HG02571 (cell line): ENCODE results near the gene DAZAP1.
A peak's percentile ranks its signal among the peaks of the same experiment; 100 is the strongest.

Experiments used
- ATAC-seq: cut with Tn5 transposase; IDR thresholded peaks from one replicate; pipeline ENCODE4 v1.9.1; 2021; ENCODE audit warnings: mild to moderate bottlenecking, moderate library complexity; ENCODE audit not compliant: unreplicated experiment

Gene DAZAP1

GRCh38 chr19:1407528-1408299 lies at the start of gene DAZAP1:
Gene DAZAP1 (plus strand): TSS chr19:1407586. CDS start chr19:1407774, 188 bp downstream.
- ATAC-seq = peak; percentile 22

- no peak for ATAC-seq
Measured at GRCh38 chr19:1360126-1360817, 47.1 kb upstream of the DAZAP1 start.

- ATAC-seq = no peak
Measured at GRCh38 chr19:1360818-1361461, 46.4 kb upstream of the DAZAP1 start.

GRCh38 chr19:1361601-1362386 lies 45.6 kb upstream of the DAZAP1 start:
- no peak for ATAC-seq

- ATAC-seq = no peak
Measured at GRCh38 chr19:1362387-1363257, 44.8 kb upstream of the DAZAP1 start.

- no peak for ATAC-seq
Measured at GRCh38 chr19:1363599-1363998, 43.8 kb upstream of the DAZAP1 start.

- ATAC-seq = no peak
Measured at GRCh38 chr19:1364070-1364704, 43.2 kb upstream of the DAZAP1 start.

GRCh38 chr19:1365319-1366269 lies 41.8 kb upstream of the DAZAP1 start:
- no peak for ATAC-seq

GRCh38 chr19:1366296-1366695 lies 41.1 kb upstream of the DAZAP1 start:
- no peak for ATAC-seq

GRCh38 chr19:1366899-1367870 lies 40.2 kb upstream of the DAZAP1 start:
- no peak for ATAC-seq

- no peak for ATAC-seq
Measured at GRCh38 chr19:1369214-1369805, 38.1 kb upstream of the DAZAP1 start.

- no peak for ATAC-seq
Measured at GRCh38 chr19:1370579-1371361, 36.6 kb upstream of the DAZAP1 start.

- no peak for ATAC-seq
Measured at GRCh38 chr19:1373042-1373533, 34.3 kb upstream of the DAZAP1 start.

GRCh38 chr19:1373534-1374249 lies 33.7 kb upstream of the DAZAP1 start:
- no peak for ATAC-seq

- ATAC-seq = no peak
Measured at GRCh38 chr19:1374250-1374577, 33.2 kb upstream of the DAZAP1 start.

- ATAC-seq = no peak
Measured at GRCh38 chr19:1376415-1376805, 31.0 kb upstream of the DAZAP1 start.
